DND-41 (cell line): ENCODE data around the gene SMIM1.
"Not testable (repeated sequence)": the region's sequence is repeated elsewhere in the genome, so short reads cannot be mapped to it uniquely, and the experiment has no call there.

Experiments used
- ATAC-seq: fragments of 200-7000 bp; cut with Tn5 transposase; 3 replicates; pipeline ENCODE4 v1.9.1; 2021; ENCODE audit warnings: low read depth; ENCODE audit not compliant: insufficient read depth
- DNase-seq: peaks from one replicate; pipeline ENCODE4 v3.0.0-alpha.2; 2020
- H2AFZ ChIP-seq: 2 replicates; pipeline ENCODE4 v1.6.0; 2012; ENCODE audit warnings: low read depth, low read length
- H3K27ac ChIP-seq: 2 replicates; pipeline ENCODE4 v1.5.1; 2012; ENCODE audit warnings: low read length, inconsistent platforms
- H3K27me3 ChIP-seq: fragments of 200-600 bp; sonication (generic); 2 replicates; pipeline ENCODE4 v1.6.0; 2012; ENCODE audit warnings: low read length, mild to moderate bottlenecking, inconsistent platforms; ENCODE audit not compliant: insufficient read depth, poor library complexity
- H3K36me3 ChIP-seq: 2 replicates; pipeline ENCODE4 v1.5.1; 2012; ENCODE audit warnings: low read length, inconsistent platforms; ENCODE audit not compliant: insufficient read depth
- H3K4me1 ChIP-seq: 2 replicates; pipeline ENCODE4 v1.5.1; 2012; ENCODE audit warnings: mild to moderate bottlenecking, low read length; ENCODE audit not compliant: insufficient read depth
- H3K4me2 ChIP-seq: 2 replicates; pipeline ENCODE4 v1.6.0; 2012; ENCODE audit warnings: mild to moderate bottlenecking, moderate library complexity, low read length, inconsistent platforms; ENCODE audit not compliant: insufficient read depth
- H3K4me3 ChIP-seq, 2 experiments: fragments of 200-600 bp in 1 of 2; shearing (Covaris generic) in 1 of 2; 2 replicates each; pipeline ENCODE4 v1.5.1; 2012 to 2016; ENCODE audit warnings: inconsistent platforms in 2 of 2, low read length in 2 of 2, mild to moderate bottlenecking in 2 of 2, low read depth in 1 of 2, moderate library complexity in 1 of 2
- H3K79me2 ChIP-seq: 2 replicates; pipeline ENCODE4 v1.6.0; 2012; ENCODE audit warnings: low read length, inconsistent platforms; ENCODE audit not compliant: insufficient read depth
- H3K9ac ChIP-seq: 2 replicates; pipeline ENCODE4 v1.6.0; 2012; ENCODE audit warnings: low read depth, mild to moderate bottlenecking, inconsistent platforms, low read length, moderate library complexity
- H3K9me3 ChIP-seq: 2 replicates; pipeline ENCODE4 v1.5.1; 2012; ENCODE audit warnings: low read length, moderate library complexity, mild to moderate bottlenecking, inconsistent platforms; ENCODE audit not compliant: insufficient read depth, severe bottlenecking
- H4K20me1 ChIP-seq: 2 replicates; pipeline ENCODE4 v1.6.0; 2012; ENCODE audit warnings: low read length; ENCODE audit not compliant: insufficient read depth
- EZH2 ChIP-seq: IDR thresholded peaks from 3 replicates; pipeline ENCODE4 v1.6.1; 2012; ENCODE audit warnings: borderline replicate concordance, low read depth, mild to moderate bottlenecking, moderate library complexity, low read length, inconsistent platforms; ENCODE audit not compliant: severe bottlenecking
- TF ChIP-seq, protein P1 (sequence below): IDR thresholded peaks from 2 replicates; pipeline ENCODE4 v1.5.1; 2012; ENCODE audit warnings: borderline replicate concordance, low read length, moderate library complexity, mild to moderate bottlenecking; ENCODE audit not compliant: poor library complexity, severe bottlenecking; ENCODE audit errors: extremely low read depth

The SMIM1 gene

DNA sequence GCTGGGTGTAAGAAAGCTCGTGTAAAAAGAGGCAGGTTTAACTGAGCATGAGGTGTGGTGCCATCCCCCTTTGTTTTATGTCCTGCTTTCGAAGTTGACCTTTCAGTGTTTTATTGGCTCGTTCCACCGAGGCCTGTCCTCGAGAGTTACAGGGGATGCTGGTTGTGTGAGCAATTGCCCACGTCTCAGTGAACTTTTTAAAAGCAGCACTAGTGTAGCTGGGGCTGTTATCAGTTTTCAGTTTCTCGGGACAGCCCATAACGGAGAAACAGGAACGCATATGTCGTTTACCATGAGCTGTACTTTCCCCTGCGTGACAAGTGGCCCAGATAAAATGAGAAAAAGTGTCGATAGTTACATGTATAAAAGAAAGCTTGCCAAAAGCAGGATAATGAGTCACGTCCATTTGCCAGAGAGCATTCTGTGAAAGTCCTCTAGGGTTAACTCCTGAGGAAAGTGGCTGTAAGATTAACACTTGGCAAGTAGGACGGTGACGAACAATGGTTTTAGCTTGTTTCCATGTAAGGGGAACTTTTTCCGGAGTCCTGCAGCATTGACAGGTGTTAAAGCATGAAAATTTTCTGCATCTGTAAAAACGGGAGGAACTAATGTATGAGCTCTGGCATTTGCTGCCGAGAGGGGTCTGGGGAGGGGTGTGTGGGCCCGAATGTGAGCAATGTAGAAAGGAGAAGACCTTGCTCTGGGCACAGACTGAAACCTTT lies 31.5 kb downstream of the SMIM1 start:
- TF ChIP-seq, protein P1, sequence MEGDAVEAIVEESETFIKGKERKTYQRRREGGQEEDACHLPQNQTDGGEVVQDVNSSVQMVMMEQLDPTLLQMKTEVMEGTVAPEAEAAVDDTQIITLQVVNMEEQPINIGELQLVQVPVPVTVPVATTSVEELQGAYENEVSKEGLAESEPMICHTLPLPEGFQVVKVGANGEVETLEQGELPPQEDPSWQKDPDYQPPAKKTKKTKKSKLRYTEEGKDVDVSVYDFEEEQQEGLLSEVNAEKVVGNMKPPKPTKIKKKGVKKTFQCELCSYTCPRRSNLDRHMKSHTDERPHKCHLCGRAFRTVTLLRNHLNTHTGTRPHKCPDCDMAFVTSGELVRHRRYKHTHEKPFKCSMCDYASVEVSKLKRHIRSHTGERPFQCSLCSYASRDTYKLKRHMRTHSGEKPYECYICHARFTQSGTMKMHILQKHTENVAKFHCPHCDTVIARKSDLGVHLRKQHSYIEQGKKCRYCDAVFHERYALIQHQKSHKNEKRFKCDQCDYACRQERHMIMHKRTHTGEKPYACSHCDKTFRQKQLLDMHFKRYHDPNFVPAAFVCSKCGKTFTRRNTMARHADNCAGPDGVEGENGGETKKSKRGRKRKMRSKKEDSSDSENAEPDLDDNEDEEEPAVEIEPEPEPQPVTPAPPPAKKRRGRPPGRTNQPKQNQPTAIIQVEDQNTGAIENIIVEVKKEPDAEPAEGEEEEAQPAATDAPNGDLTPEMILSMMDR: no peak
- TF ChIP-seq EZH2: no peak
- H3K27ac ChIP-seq: no peak overlapping the region
- DNase-seq: no peak

DNA sequence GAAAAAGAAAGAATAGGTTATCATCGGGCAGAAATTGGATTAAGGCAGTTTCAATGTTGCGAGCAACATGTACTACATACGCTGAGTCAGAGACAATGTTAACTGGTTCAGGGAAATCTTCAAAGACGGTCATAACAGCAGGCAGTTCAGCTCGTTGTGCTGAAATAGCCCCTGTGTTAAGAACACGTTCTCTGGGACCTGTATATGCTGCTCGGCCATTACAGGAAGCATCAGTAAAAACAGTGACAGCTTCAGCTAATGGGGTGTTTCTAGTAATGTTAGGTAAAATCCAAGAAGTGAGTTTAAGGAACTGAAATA lies 32.0 kb downstream of the SMIM1 start:
- not testable (repeated sequence) for H3K27ac ChIP-seq, H3K9ac ChIP-seq, H3K4me3 ChIP-seq, H3K36me3 ChIP-seq, H3K4me2 ChIP-seq, DNase-seq, ATAC-seq, H2AFZ ChIP-seq, H3K27me3 ChIP-seq, H3K9me3 ChIP-seq, H3K79me2 ChIP-seq, H3K4me1 ChIP-seq, H4K20me1 ChIP-seq

More for the DNA sequence above, 31.5 kb downstream of the SMIM1 start:
- no peaks in the 10 kb centered on the region for H3K79me2 ChIP-seq
- H2AFZ ChIP-seq: no peak overlapping the region
- ATAC-seq: no peak
- H3K27me3 ChIP-seq: no peaks in the 10 kb centered on the region
- H3K4me2 ChIP-seq: no peak overlapping the region
- H4K20me1 ChIP-seq: no peaks in the 10 kb centered on the region
- H3K4me3 ChIP-seq: no peak overlapping the region
- peaks cover 7% of the 10 kb centered on the region for H3K9me3 ChIP-seq
- H3K4me1 ChIP-seq: no peaks in the 10 kb centered on the region
- no peaks in the 10 kb centered on the region for H3K36me3 ChIP-seq
- H3K9ac ChIP-seq: no peak overlapping the region

DNA sequence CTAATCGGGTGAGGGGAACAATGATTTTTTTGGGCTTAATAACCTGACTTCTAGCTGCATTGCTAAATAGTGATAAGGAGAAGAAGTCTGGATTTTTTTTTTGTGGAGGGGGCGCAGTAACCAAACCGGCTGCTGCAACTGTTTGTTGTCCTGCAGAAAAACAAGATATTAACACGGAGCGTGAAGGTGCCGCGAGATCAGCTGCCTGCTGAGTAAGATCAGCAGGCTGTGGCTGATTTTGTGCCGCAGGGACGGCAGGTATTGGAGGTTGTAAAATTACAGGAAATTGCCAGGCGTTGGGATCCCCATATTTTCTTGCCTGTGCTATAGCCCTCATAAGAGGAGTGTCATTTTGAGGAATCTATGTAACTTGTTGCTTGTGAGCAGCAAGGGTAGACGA lies 32.5 kb downstream of the SMIM1 start:
- Histone ChIP-seq H3K27me3 (no peaks in the 10 kb centered on the region), H3K79me2 (no peaks in the 10 kb centered on the region), H3K27ac (no peak overlapping the region), H3K4me1 (no peaks in the 10 kb centered on the region), H2AFZ (no peak overlapping the region), H3K4me2 (no peak overlapping the region), H3K36me3 (no peaks in the 10 kb centered on the region), H3K4me3 (no peak overlapping the region), H3K9ac (no peak overlapping the region), H4K20me1 (no peaks in the 10 kb centered on the region), H3K9me3 (peaks cover 7% of the 10 kb centered on the region)
- DNase-seq: no peak
- TF ChIP-seq, protein P1: no peak
- TF ChIP-seq EZH2: no peak
- ATAC-seq: no peak

DNA sequence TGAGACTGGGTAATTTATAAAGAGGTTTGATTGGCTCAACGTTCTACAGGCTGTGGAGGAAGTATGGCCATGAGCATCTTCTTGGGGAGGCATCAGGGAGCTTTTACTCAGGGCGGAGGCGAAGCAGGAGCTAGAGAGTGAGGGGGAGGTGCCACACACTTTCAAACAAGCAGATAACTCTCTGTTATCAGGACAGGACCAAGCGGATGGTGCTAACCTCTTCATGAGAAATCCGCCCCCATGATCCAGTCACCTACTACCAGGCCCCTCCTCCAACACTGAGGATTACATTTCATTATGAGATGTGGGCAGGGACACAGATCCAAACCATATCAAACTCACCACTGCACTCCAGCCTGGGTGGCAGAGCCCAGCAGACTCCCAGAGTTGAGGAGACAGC lies 35.2 kb downstream of the SMIM1 start:
- H3K4me1 ChIP-seq: no peaks in the 10 kb centered on the region
- no peak overlapping the region for H3K4me3 ChIP-seq
- H4K20me1 ChIP-seq: no peaks in the 10 kb centered on the region
- H3K79me2 ChIP-seq: no peaks in the 10 kb centered on the region
- peaks cover 7% of the 10 kb centered on the region for H3K9me3 ChIP-seq
- DNase-seq (no peak), ATAC-seq (no peak)
- no peak overlapping the region for H2AFZ ChIP-seq
- H3K4me2 ChIP-seq: no peak overlapping the region
- H3K27me3 ChIP-seq: no peaks in the 10 kb centered on the region
- H3K27ac ChIP-seq: no peak overlapping the region
- TF ChIP-seq, protein P1: no peak
- TF ChIP-seq EZH2: no peak
- H3K36me3 ChIP-seq: no peaks in the 10 kb centered on the region
- H3K9ac ChIP-seq: no peak overlapping the region
